Caco-2 (cell line): Measurements from ENCODE around the gene TMPRSS11D. TPM values are rescaled to one million over a fixed set of nuclear protein-coding genes. Genes with fewer than 3 reads are reported as not detected.

Experiments used
- BruUV-seq: library from RNA; stranded (reverse); fragments of 400-500 nt; replicated peaks from 2 replicates; lab custom pipeline; 2021; lab: Mats Ljungman, UMichigan
- CTCF ChIA-PET: fragments of 300-600 bp; sonication (Branson Sonifier 250); formaldehyde crosslinking; loops from one replicate; lab custom pipeline; 2022; ENCODE audit warnings: antibody characterized with exemption; lab: Charles Lee
- POLR2A ChIA-PET: fragments of 300-600 bp; sonication (Branson Sonifier 250); formaldehyde crosslinking; loops from one replicate; lab custom pipeline; 2022; ENCODE audit warnings: antibody characterized with exemption; lab: Charles Lee
- DNase-seq, 2 experiments: peaks; one replicate each; pipeline versions ENCODE4 v3.0.0 to v3.0.0-alpha.2; 2020 to 2022
- H3K27me3 ChIP-seq: replicated peaks from 2 replicates; pipeline ENCODE4 v1.6.0; 2011; ENCODE audit warnings: low read length; ENCODE audit not compliant: control insufficient read depth, insufficient read depth
- H3K36me3 ChIP-seq: 2 replicates; pipeline ENCODE4 v1.5.1; 2011; ENCODE audit warnings: low read length; ENCODE audit not compliant: control insufficient read depth, insufficient read depth
- H3K4me1 ChIP-seq: fragments of 250-450 bp; sonication (Bioruptor Pico); 2 replicates; pipeline ENCODE4 v1.5.1; 2020; ENCODE audit warnings: mild to moderate bottlenecking
- H3K4me3 ChIP-seq: 2 replicates; pipeline ENCODE4 v1.5.1; 2011; ENCODE audit warnings: low read depth, mild to moderate bottlenecking, control low read depth, low read length
- H3K9me3 ChIP-seq: fragments of 250-450 bp; sonication (Bioruptor Pico); 2 replicates; pipeline ENCODE4 v1.5.1; 2020; ENCODE audit warnings: mild to moderate bottlenecking, moderate library complexity
- H3K27ac Mint-ChIP-seq: one replicate; pipeline ENCODE4 v1.8.0; 2022; ENCODE audit warnings: mixed read lengths; ENCODE audit not compliant: unreplicated experiment
- H3K27me3 Mint-ChIP-seq: one replicate; pipeline ENCODE4 v1.8.0; 2022; ENCODE audit warnings: mixed read lengths; ENCODE audit not compliant: insufficient read depth, unreplicated experiment
- H3K36me3 Mint-ChIP-seq: one replicate; pipeline ENCODE4 v1.8.0; 2022; ENCODE audit warnings: mild to moderate bottlenecking, mixed read lengths; ENCODE audit not compliant: insufficient read depth, unreplicated experiment
- H3K4me1 Mint-ChIP-seq: one replicate; pipeline ENCODE4 v1.8.0; 2022; ENCODE audit warnings: low read depth, mixed read lengths; ENCODE audit not compliant: unreplicated experiment
- H3K4me3 Mint-ChIP-seq: one replicate; pipeline ENCODE4 v1.8.0; 2022; ENCODE audit warnings: mild to moderate bottlenecking, moderate library complexity, mixed read lengths; ENCODE audit not compliant: unreplicated experiment
- H3K9me3 Mint-ChIP-seq: one replicate; pipeline ENCODE4 v1.8.0; 2022; ENCODE audit warnings: mixed read lengths; ENCODE audit not compliant: unreplicated experiment
- intact Hi-C: fragments of 100-400 bp; cut with micrococcal nuclease; formaldehyde crosslinking; loops from one replicate; pipeline ENCODE4 v1.10.0; 2022; ENCODE audit not compliant: unreplicated experiment
- total RNA-seq: library from RNA; stranded (reverse); gene quantifications from 2 replicates; pipeline ENCODE4 v1.2.3, GENCODE V29; 2022
- TF ChIP-seq, protein P1 (sequence below), 2 experiments: fragments of 200-600 bp in 1 of 2; IDR thresholded peaks; 1 replicate in 1 of 2; 2 replicates in 1 of 2; pipeline versions ENCODE4 v1.5.1 to v1.8.0; 2011 to 2022; ENCODE audit warnings: antibody characterized with exemption in 1 of 2, control low read depth in 1 of 2, inconsistent platforms in 1 of 2, low read depth in 1 of 2, low read length in 1 of 2, mild to moderate bottlenecking in 1 of 2, moderate library complexity in 1 of 2; ENCODE audit not compliant: insufficient read depth in 1 of 2, severe bottlenecking in 1 of 2, unreplicated experiment in 1 of 2

The TMPRSS11D gene
- total RNA-seq, 1 experiment from 2014 or later, result not detected

DNA sequence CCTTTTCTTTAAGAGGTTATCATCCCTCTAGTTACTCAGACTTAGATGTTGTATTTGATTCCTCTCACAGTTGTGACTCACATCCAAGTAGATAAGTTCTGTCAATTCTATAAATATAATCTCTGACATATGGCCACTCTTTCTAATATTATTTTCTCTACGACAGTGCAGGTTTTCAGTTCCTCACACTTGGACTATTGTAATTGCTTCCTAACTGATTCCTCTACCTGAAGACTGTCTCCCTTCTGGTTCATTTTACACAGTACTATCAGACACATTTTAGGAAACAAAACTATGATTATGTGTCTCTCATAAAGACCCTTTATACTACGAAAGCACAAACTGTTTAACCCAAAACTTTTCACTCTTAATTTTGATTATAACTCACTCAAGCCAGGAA lies 98.3 kb downstream of the TMPRSS11D start:
- TF ChIP-seq, protein P1, sequence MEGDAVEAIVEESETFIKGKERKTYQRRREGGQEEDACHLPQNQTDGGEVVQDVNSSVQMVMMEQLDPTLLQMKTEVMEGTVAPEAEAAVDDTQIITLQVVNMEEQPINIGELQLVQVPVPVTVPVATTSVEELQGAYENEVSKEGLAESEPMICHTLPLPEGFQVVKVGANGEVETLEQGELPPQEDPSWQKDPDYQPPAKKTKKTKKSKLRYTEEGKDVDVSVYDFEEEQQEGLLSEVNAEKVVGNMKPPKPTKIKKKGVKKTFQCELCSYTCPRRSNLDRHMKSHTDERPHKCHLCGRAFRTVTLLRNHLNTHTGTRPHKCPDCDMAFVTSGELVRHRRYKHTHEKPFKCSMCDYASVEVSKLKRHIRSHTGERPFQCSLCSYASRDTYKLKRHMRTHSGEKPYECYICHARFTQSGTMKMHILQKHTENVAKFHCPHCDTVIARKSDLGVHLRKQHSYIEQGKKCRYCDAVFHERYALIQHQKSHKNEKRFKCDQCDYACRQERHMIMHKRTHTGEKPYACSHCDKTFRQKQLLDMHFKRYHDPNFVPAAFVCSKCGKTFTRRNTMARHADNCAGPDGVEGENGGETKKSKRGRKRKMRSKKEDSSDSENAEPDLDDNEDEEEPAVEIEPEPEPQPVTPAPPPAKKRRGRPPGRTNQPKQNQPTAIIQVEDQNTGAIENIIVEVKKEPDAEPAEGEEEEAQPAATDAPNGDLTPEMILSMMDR (IDR thresholded peaks at IDR 0.05; ENCODE audit: insufficient read depth in 1 of 2, low read depth in 1 of 2, low read length in 1 of 2, severe bottlenecking in 1 of 2, unreplicated experiment in 1 of 2), result no peak
- Mint-ChIP-seq H3K9me3 (no peaks in the 10 kb centered on the region), H3K27ac (no peak overlapping the region), H3K4me3 (no peak overlapping the region), H3K27me3 (no peaks in the 10 kb centered on the region), H3K36me3 (no peaks in the 10 kb centered on the region), H3K4me1 (no peaks in the 10 kb centered on the region)
- DNase-seq, result no peak
- intact Hi-C loops, result no loop called here
- H3K27me3 ChIP-seq, result no peaks in the 10 kb centered on the region
- ChIA-PET POLR2A (no interaction called here), CTCF (no interaction called here)
- H3K36me3 ChIP-seq, result no peaks in the 10 kb centered on the region
- no peaks in the 10 kb centered on the region for H3K9me3 ChIP-seq
- H3K4me3 ChIP-seq, result no peak overlapping the region
- BruUV-seq, result no TSS peak
- H3K4me1 ChIP-seq, result no peaks in the 10 kb centered on the region

DNA sequence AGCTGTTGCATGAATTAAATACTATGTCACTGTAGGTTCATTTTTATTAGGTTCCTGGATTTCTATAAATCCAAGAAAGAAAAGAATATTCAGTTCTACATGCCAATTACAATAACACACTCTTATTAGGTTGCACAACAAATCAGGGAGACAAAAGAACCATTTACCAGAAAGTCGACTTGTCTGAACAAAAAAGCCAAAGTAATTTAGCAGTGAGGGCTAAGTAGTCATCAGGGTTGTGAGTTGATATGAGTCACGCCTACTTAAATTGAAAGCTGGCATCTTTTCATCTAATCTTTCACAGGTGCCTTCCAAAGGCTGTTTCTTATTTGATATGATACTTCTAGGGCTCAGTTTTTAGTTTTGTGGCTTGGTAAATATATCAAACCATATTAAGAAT lies 104.2 kb downstream of the TMPRSS11D start:
- Mint-ChIP-seq H3K27ac (no peak overlapping the region), H3K36me3 (no peaks in the 10 kb centered on the region), H3K27me3 (no peaks in the 10 kb centered on the region), H3K4me3 (no peak overlapping the region), H3K9me3 (no peaks in the 10 kb centered on the region), H3K4me1 (no peaks in the 10 kb centered on the region)
- intact Hi-C loops, result no loop called here
- TF ChIP-seq, protein P1 (IDR thresholded peaks at IDR 0.05; ENCODE audit: insufficient read depth in 1 of 2, low read depth in 1 of 2, low read length in 1 of 2, severe bottlenecking in 1 of 2, unreplicated experiment in 1 of 2), result no peak
- Histone ChIP-seq H3K36me3 (no peaks in the 10 kb centered on the region), H3K9me3 (no peaks in the 10 kb centered on the region), H3K27me3 (no peaks in the 10 kb centered on the region), H3K4me1 (no peaks in the 10 kb centered on the region), H3K4me3 (no peak overlapping the region)
- CTCF ChIA-PET, result no interaction called here
- DNase-seq, result no peak
- BruUV-seq, result no TSS peak
- POLR2A ChIA-PET, result no interaction called here

DNA sequence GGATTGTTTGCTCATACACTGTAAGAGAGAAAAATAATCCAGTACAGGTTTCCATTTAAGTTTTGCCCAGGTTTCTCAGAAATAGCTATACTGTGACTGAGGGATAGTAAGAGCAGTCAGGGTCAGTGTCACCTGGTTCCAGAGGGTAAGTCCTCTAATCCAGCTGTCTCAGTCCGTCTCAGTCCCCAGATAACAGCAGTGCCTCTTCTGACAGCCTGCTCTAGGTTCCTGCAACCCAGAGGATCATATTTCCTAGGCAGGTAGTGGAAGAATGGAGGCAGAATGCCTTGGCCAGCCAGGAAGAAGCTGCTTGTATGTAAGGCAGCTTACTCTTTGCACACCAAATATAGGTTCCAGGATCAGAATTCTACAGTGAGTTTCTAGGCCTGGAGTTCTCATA lies 107.1 kb downstream of the TMPRSS11D start:
- TF ChIP-seq, protein P1 (IDR thresholded peaks at IDR 0.05; ENCODE audit: insufficient read depth in 1 of 2, low read depth in 1 of 2, low read length in 1 of 2, severe bottlenecking in 1 of 2, unreplicated experiment in 1 of 2), result no peak
- BruUV-seq, result no TSS peak
- ChIA-PET POLR2A (no interaction called here), CTCF (no interaction called here)
- no peaks in the 10 kb centered on the region for H3K27me3 ChIP-seq
- Mint-ChIP-seq H3K36me3 (no peaks in the 10 kb centered on the region), H3K4me3 (no peak overlapping the region), H3K4me1 (no peaks in the 10 kb centered on the region), H3K27me3 (no peaks in the 10 kb centered on the region), H3K27ac (no peak overlapping the region), H3K9me3 (no peaks in the 10 kb centered on the region)
- H3K4me1 ChIP-seq, result no peaks in the 10 kb centered on the region
- H3K4me3 ChIP-seq, result no peak overlapping the region
- no peaks in the 10 kb centered on the region for H3K36me3 ChIP-seq
- H3K9me3 ChIP-seq, result no peaks in the 10 kb centered on the region
- no peak for DNase-seq
- intact Hi-C loops, result no loop called here

Other genes with a start within 250 kb of the TMPRSS11D start
- 74.6 and 77.7 TPM in 2 replicates for gene UBA6, start 182.8 kb downstream of the TMPRSS11D start, total RNA-seq
- gene GNRHR, start 129.6 kb downstream of the TMPRSS11D start, total RNA-seq, result not detected in 2 replicates
- gene TMPRSS11A, start 79.5 kb upstream of the TMPRSS11D start, total RNA-seq, result not detected in 2 replicates
- not detected in 2 replicates for gene TMPRSS11F, start 245.9 kb upstream of the TMPRSS11D start, total RNA-seq